ENCODE results near the gene TES.

The TES gene

DNA sequence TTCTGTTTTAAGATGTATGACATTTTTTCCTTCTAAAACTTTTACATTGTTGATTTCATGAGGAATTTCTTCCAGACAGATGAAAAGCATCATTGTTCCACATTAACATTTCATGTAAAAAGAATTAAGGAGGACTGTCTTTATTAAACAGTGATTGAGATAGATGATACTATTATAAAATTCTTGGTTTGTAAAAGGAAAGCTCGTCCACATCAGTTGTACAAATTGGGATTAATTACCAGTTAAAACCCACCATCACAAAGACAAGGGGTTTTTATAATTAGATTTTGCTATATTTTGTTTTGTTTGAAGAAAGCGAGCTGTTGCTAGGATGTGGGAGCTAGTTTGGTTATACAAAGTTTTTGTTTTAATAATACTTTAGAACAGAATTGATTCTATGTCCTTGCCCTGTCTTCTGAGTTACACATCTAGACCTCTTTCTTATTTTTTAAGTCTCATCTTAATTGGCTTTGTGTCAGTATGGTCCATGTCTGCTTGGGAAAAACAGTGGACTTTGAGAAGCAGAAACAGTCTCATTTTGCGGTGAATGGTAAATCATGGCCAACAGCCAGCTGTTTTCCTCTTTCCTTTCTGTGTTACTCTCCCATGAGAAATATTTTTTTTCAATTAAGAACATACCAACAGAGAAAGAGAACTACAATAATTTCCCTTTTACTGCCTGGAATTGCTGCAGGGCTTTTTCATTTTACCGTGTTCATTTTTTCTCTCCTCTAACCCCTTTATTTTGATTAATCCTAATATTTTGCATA, 3.2 kb downstream of the TES start:
- TF ChIP-seq CTCF (conservative IDR thresholded peaks at IDR 0.05; ENCODE audit: low read depth, low read length), result no peak
- H3K4me3 ChIP-seq (ENCODE audit: low read length), result peak overlapping the region; percentile 6
- no peak for DNase-seq (ENCODE audit: low read depth)

- DNase-seq (ENCODE audit: low read depth), result no peak
- H3K4me3 ChIP-seq (ENCODE audit: low read length), result no peak overlapping the region
- no peak for TF ChIP-seq CTCF (conservative IDR thresholded peaks at IDR 0.05; ENCODE audit: low read depth, low read length)
Measured at GRCh38 chr7:116214921-116215320, 4.6 kb downstream of the TES start.

DNA sequence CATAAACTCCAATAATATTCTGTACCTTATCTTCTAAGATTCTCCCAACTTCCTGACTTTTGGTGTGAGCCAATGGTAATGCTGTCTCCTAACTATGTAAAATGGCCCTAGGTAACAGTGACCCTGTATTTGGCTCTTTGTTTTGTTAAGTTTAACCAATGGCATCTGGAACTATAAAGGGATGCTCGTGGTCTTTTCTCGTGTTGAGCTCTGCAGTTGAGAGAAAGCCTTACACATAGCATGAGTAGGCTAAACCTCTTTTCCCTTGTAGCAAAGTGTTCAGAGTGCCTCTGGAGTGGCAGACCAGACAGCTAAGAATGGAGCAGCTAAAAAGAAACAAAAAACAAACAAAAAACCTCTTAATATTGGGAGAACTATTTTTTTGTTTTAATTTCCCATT, 5.2 kb downstream of the TES start:
- no peak for TF ChIP-seq CTCF (conservative IDR thresholded peaks at IDR 0.05; ENCODE audit: low read depth, low read length)
- H3K4me3 ChIP-seq (ENCODE audit: low read length), result no peak overlapping the region
- no peak for DNase-seq (ENCODE audit: low read depth)

- H3K4me3 ChIP-seq (ENCODE audit: low read length), result no peak overlapping the region
- TF ChIP-seq CTCF (conservative IDR thresholded peaks at IDR 0.05; ENCODE audit: low read depth, low read length), result no peak
- DNase-seq (ENCODE audit: low read depth), result no peak
Measured at GRCh38 chr7:116216956-116217571, 6.7 kb downstream of the TES start.

GRCh38 chr7:116218051-116218645, 7.8 kb downstream of the TES start:
- DNase-seq (ENCODE audit: low read depth), result peak; percentile 78
- no peak for TF ChIP-seq CTCF (conservative IDR thresholded peaks at IDR 0.05; ENCODE audit: low read depth, low read length)
- H3K4me3 ChIP-seq (ENCODE audit: low read length), result no peak overlapping the region

DNA sequence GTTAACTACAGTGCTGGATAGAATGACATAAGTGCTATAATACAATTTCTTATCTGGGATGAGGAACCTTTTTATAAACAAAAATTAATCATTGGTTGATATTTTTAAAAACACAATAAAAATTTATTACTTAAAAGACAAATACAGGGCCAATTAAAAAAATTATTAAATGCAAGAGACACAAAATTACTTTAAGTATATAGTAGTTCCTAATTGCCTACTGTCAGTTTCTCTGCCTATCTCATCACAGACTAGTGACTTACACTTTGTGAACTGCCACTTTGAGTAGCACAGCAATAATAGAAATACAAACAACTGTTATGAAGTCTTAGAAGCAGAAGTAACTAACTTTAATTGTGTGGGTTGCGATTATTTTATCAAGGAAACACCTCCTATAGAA, 8.4 kb downstream of the TES start:
- H3K4me3 ChIP-seq (ENCODE audit: low read length), result no peak overlapping the region
- TF ChIP-seq CTCF (conservative IDR thresholded peaks at IDR 0.05; ENCODE audit: low read depth, low read length), result no peak
- DNase-seq (ENCODE audit: low read depth), result no peak
